HepG2 (cell line): ENCODE results near the gene TBC1D20. TPM values are rescaled to one million over a fixed set of nuclear protein-coding genes. Genes with fewer than 3 reads are reported as not detected.
A peak's percentile ranks its signal among the peaks of the same experiment; 100 is the strongest.

Experiments
- ARID2 ChIP-seq: sonication (generic); formaldehyde crosslinking; IDR thresholded peaks from 2 replicates; pipeline ENCODE4 v1.8.1; 2022; ENCODE audit warnings: mild to moderate bottlenecking, missing genetic modification reagents, borderline replicate concordance
- GABPA ChIP-seq, 2 experiments: IDR thresholded peaks; 2 replicates each; pipeline ENCODE4 v1.6.1; 2011 to 2016; ENCODE audit warnings: low read depth in 2 of 2, low read length in 1 of 2, missing biosample characterization in 1 of 2, missing genetic modification characterization in 1 of 2
- GABPB1 ChIP-seq: IDR thresholded peaks from 2 replicates; pipeline ENCODE4 v1.6.1; 2016; ENCODE audit warnings: mild to moderate bottlenecking, missing genetic modification reagents, moderate library complexity, missing compliant biosample characterization
- HOXA7 ChIP-seq: sonication (generic); formaldehyde crosslinking; IDR thresholded peaks from 2 replicates; pipeline ENCODE4 v1.8.1; 2022; ENCODE audit warnings: mild to moderate bottlenecking, missing genetic modification reagents, moderate library complexity
- MAZ ChIP-seq, 2 experiments: sonication (generic) in 1 of 2; formaldehyde crosslinking in 1 of 2; IDR thresholded peaks; 2 replicates each; pipeline versions ENCODE4 v1.5.0 to v1.6.1; 2012 to 2020; ENCODE audit warnings: low read depth in 2 of 2, mild to moderate bottlenecking in 2 of 2, borderline replicate concordance in 1 of 2, improper control_type of control experiment in 1 of 2, low read length in 1 of 2, missing genetic modification reagents in 1 of 2, moderate library complexity in 1 of 2
- NFE2L1 ChIP-seq: sonication (generic); formaldehyde crosslinking; IDR thresholded peaks from 2 replicates; pipeline ENCODE4 v1.4.0; 2020; ENCODE audit warnings: missing genetic modification reagents, mild to moderate bottlenecking, borderline replicate concordance
- NKX3-1 ChIP-seq: sonication (generic); formaldehyde crosslinking; IDR thresholded peaks from 2 replicates; pipeline ENCODE4 v1.5.0; 2020; ENCODE audit warnings: missing genetic modification reagents
- RCOR2 ChIP-seq: IDR thresholded peaks from 2 replicates; pipeline ENCODE4 v1.6.1; 2016; ENCODE audit warnings: missing biosample characterization, missing genetic modification reagents
- SOX6 ChIP-seq, 2 experiments: fragments of 450-650 bp in 1 of 2; sonication (generic) in 1 of 2; formaldehyde crosslinking in 1 of 2; IDR thresholded peaks; 2 replicates each; pipeline versions ENCODE4 v1.4.0 to v1.6.1; 2017 to 2020; ENCODE audit warnings: antibody characterized with exemption in 1 of 2, mild to moderate bottlenecking in 1 of 2, missing genetic modification reagents in 1 of 2
- TBL1XR1 ChIP-seq: fragments of 150-350 bp; IDR thresholded peaks from 2 replicates; pipeline ENCODE4 v1.6.1; 2014; ENCODE audit warnings: borderline replicate concordance, low read length; ENCODE audit not compliant: partially characterized antibody
- ZNF12 ChIP-seq: sonication (generic); formaldehyde crosslinking; IDR thresholded peaks from 2 replicates; pipeline ENCODE4 v1.5.0; 2020; ENCODE audit warnings: missing genetic modification reagents
- ZNF224 ChIP-seq: sonication (generic); formaldehyde crosslinking; IDR thresholded peaks from 2 replicates; pipeline ENCODE4 v1.5.0; 2020; ENCODE audit warnings: mild to moderate bottlenecking, missing genetic modification reagents
- ZNF30 ChIP-seq: sonication (generic); formaldehyde crosslinking; IDR thresholded peaks from 2 replicates; pipeline ENCODE4 v1.5.0; 2020; ENCODE audit warnings: mild to moderate bottlenecking, missing genetic modification reagents
- ZNF382 ChIP-seq: sonication (generic); formaldehyde crosslinking; IDR thresholded peaks from 2 replicates; pipeline ENCODE4 v1.5.0; 2020; ENCODE audit warnings: missing genetic modification reagents, mild to moderate bottlenecking, borderline replicate concordance
- ZNF446 ChIP-seq: sonication (generic); formaldehyde crosslinking; IDR thresholded peaks from 2 replicates; pipeline ENCODE4 v1.5.0; 2020; ENCODE audit warnings: mild to moderate bottlenecking, missing genetic modification reagents
- ZNF781 ChIP-seq: sonication (generic); formaldehyde crosslinking; IDR thresholded peaks from 2 replicates; pipeline ENCODE4 v1.5.1; 2020; ENCODE audit warnings: borderline replicate concordance, mild to moderate bottlenecking, missing genetic modification reagents; ENCODE audit errors: not compliant biosample characterization
- polyA plus RNA-seq, 8 experiments: library from polyadenylated mRNA; depleted of rRNA in 3 of 8; stranded (reverse) in 7 of 8; unstranded in 1 of 8; fragments of >200 nt; fragmentation: Illumina TruSeq in 4 of 8; extraction: Trizol in 4 of 8; gene quantifications; 2 replicates each; pipeline versions ENCODE4 v1.2.1 to v1.2.3, GENCODE V29; 2011 to 2016; ENCODE audit warnings: low read depth in 4 of 8, missing spikeins in 1 of 8, mixed read lengths in 1 of 8; ENCODE audit not compliant: insufficient read depth in 1 of 8
- total RNA-seq, 5 experiments: library from RNA; depleted of rRNA; stranded (reverse); fragments of >200 nt; fragmentation: Illumina TruSeq; extraction: Trizol; gene quantifications; 2 replicates each; pipeline ENCODE4 v1.2.3, GENCODE V29; 2016; ENCODE audit warnings: low read depth in 1 of 5
- TF ChIP-seq, protein P1 (sequence below): sonication (generic); formaldehyde crosslinking; IDR thresholded peaks from 2 replicates; pipeline ENCODE4 v1.5.1; 2020; ENCODE audit warnings: mild to moderate bottlenecking, missing genetic modification reagents, moderate library complexity
- TF ChIP-seq, protein P2 (sequence below): sonication (generic); formaldehyde crosslinking; IDR thresholded peaks from 2 replicates; pipeline ENCODE4 v1.4.0; 2020; ENCODE audit warnings: missing genetic modification reagents
- TF ChIP-seq, protein P3 (sequence below), 2 experiments: sonication (generic) in 1 of 2; formaldehyde crosslinking in 1 of 2; IDR thresholded peaks; 2 replicates each; pipeline versions ENCODE4 v1.4.0 to v1.6.1; 2018 to 2020; ENCODE audit warnings: missing genetic modification reagents in 2 of 2, borderline replicate concordance in 1 of 2, low read depth in 1 of 2, mild to moderate bottlenecking in 1 of 2, missing biosample characterization in 1 of 2

TBC1D20 gene
- total and polyA plus RNA-seq, 2 of the 13 experiments (the other 11 are each of a cell fraction or from before 2014, with no cell fraction given) = 36.6 to 47.1 TPM

DNA sequence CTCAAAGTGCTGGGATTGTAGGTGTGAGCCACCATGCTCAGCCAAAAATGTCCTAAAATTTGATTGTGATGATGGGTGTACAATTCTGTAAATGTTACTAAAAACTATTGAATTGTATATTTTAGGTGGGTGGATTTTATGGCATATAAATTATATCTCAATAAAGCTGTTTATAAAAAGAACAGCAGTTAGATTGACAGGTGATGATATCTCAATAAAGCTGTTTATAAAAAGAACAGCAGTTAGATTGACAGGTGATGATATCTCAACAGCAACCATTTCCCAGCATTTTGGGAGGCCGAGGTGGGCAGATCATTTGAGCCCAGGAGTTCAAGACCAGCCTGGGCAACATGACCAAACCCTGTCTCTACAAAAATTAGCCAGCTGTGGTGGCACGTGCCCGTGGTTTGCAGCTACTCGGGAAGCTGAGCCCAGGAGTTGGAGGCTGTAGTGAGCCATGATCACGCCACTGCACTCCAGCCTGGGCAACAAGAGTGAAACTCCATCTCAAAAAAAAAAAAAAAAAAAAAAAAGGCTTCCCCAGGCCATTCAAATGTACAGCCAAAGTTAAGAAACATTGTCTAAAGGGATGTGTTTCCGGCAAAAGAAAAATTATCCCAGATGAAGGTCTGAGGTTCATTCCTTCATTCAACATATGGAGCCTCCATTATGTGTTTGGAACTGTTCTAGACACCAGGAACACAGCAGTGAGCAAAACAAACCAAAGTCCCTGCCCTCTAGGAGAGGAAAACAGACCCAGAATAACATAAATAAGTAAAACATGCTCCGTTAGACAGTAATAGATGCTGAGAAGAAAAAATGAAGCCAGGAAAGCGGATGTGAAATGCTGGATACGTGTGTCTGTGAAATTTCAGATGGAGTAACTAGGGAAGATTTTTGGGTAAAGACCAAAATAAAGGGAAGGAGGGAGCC lies 55.9 kb downstream of the TBC1D20 start (continued):
- TF ChIP-seq, protein P1, sequence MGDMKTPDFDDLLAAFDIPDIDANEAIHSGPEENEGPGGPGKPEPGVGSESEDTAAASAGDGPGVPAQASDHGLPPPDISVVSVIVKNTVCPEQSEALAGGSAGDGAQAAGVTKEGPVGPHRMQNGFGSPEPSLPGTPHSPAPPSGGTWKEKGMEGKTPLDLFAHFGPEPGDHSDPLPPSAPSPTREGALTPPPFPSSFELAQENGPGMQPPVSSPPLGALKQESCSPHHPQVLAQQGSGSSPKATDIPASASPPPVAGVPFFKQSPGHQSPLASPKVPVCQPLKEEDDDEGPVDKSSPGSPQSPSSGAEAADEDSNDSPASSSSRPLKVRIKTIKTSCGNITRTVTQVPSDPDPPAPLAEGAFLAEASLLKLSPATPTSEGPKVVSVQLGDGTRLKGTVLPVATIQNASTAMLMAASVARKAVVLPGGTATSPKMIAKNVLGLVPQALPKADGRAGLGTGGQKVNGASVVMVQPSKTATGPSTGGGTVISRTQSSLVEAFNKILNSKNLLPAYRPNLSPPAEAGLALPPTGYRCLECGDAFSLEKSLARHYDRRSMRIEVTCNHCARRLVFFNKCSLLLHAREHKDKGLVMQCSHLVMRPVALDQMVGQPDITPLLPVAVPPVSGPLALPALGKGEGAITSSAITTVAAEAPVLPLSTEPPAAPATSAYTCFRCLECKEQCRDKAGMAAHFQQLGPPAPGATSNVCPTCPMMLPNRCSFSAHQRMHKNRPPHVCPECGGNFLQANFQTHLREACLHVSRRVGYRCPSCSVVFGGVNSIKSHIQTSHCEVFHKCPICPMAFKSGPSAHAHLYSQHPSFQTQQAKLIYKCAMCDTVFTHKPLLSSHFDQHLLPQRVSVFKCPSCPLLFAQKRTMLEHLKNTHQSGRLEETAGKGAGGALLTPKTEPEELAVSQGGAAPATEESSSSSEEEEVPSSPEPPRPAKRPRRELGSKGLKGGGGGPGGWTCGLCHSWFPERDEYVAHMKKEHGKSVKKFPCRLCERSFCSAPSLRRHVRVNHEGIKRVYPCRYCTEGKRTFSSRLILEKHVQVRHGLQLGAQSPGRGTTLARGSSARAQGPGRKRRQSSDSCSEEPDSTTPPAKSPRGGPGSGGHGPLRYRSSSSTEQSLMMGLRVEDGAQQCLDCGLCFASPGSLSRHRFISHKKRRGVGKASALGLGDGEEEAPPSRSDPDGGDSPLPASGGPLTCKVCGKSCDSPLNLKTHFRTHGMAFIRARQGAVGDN (CRISPR knock-in tag) = no peak
- no peak for TF ChIP-seq SOX6 (IDR thresholded peaks at IDR 0.05)
- TF ChIP-seq SOX6 (CRISPR knock-in tag; IDR thresholded peaks at IDR 0.05) = peak; percentile 0; the same call in 1 of the 2 replicates
- no peak for TF ChIP-seq NFE2L1 (CRISPR knock-in tag)
- peak; percentile 34; the same call in 1 of the 2 replicates for TF ChIP-seq ZNF12 (CRISPR knock-in tag)
- no peak for TF ChIP-seq ZNF781
- no peak for TF ChIP-seq HOXA7 (CRISPR knock-in tag)
- TF ChIP-seq GABPA (IDR thresholded peaks at IDR 0.05; ENCODE audit: low read depth, low read length) = no peak
- no peak for TF ChIP-seq GABPA (CRISPR knock-in tag; IDR thresholded peaks at IDR 0.05; ENCODE audit: low read depth)
- TF ChIP-seq ZNF382 (CRISPR knock-in tag) = no peak
- TF ChIP-seq, protein P2, sequence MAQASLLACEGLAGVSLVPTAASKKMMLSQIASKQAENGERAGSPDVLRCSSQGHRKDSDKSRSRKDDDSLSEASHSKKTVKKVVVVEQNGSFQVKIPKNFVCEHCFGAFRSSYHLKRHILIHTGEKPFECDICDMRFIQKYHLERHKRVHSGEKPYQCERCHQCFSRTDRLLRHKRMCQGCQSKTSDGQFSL (CRISPR knock-in tag) = no peak
- peak; percentile 11 for TF ChIP-seq TBL1XR1
- no peak for TF ChIP-seq MAZ (IDR thresholded peaks at IDR 0.05; ENCODE audit: borderline replicate concordance, low read depth, low read length)
- TF ChIP-seq MAZ (CRISPR knock-in tag; IDR thresholded peaks at IDR 0.05; ENCODE audit: low read depth) = peak; percentile 16; the same call in 1 of the 2 replicates
- 0 out of 2 replicates have a peak, but pooled peaks have one; percentile 25 for TF ChIP-seq NKX3-1 (CRISPR knock-in tag)
- no peak for TF ChIP-seq ARID2 (CRISPR knock-in tag)
- TF ChIP-seq ZNF224 (CRISPR knock-in tag) = no peak
- peak; percentile 9; the same call in 1 of the 2 replicates for TF ChIP-seq RCOR2
- TF ChIP-seq, protein P3, sequence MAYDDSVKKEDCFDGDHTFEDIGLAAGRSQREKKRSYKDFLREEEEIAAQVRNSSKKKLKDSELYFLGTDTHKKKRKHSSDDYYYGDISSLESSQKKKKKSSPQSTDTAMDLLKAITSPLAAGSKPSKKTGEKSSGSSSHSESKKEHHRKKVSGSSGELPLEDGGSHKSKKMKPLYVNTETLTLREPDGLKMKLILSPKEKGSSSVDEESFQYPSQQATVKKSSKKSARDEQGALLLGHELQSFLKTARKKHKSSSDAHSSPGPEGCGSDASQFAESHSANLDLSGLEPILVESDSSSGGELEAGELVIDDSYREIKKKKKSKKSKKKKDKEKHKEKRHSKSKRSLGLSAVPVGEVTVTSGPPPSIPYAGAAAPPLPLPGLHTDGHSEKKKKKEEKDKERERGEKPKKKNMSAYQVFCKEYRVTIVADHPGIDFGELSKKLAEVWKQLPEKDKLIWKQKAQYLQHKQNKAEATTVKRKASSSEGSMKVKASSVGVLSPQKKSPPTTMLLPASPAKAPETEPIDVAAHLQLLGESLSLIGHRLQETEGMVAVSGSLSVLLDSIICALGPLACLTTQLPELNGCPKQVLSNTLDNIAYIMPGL (CRISPR knock-in tag; IDR thresholded peaks at IDR 0.05; ENCODE audit: borderline replicate concordance in 1 of 2, low read depth in 1 of 2) = no peak; a peak in 1 of 4 replicates
- no peak for TF ChIP-seq ZNF446
- TF ChIP-seq GABPB1 (CRISPR knock-in tag) = no peak
- no peak for TF ChIP-seq ZNF30 (CRISPR knock-in tag)
